HepG2 (cell line): Measurements from ENCODE around the gene FRAS1. TPM values are rescaled to one million over a fixed set of nuclear protein-coding genes. Genes with fewer than 3 reads are reported as not detected.

Experiments
- ATAC-seq: fragments of 200-7000 bp; cut with Tn5 transposase; 3 replicates; pipeline ENCODE4 v1.9.1; 2020; ENCODE audit warnings: mild to moderate bottlenecking, moderate library complexity
- BruUV-seq: library from RNA; stranded (reverse); fragments of 400-500 nt; replicated peaks from 2 replicates; lab custom pipeline; 2021; lab: Mats Ljungman, UMichigan
- CTCF ChIA-PET: fragments of 300-600 bp; formaldehyde crosslinking; extraction: SDS; loops from one replicate; lab custom pipeline; 2021; ENCODE audit warnings: low total read pairs, inconsistent platforms, low intra/inter-chr PET ratio; lab: Yijun Ruan, JAX
- POLR2A ChIA-PET: fragments of 350-600 bp; sonication (Branson Sonifier 250); formaldehyde crosslinking; loops from one replicate; lab custom pipeline; 2020; ENCODE audit warnings: antibody characterized with exemption, inconsistent platforms; lab: Yijun Ruan, JAX
- DNase-seq: peaks from one replicate; pipeline ENCODE4 v3.0.0-alpha.2; 2015; ENCODE audit warnings: low spot score
- FAIRE-seq: peaks from 3 replicates; lab custom pipeline; 2011; peaks lifted over from hg19 to GRCh38; lab: Jason Lieb, UNC
- H2AFZ ChIP-seq: one replicate; pipeline ENCODE4 v1.6.1; 2011; ENCODE audit warnings: low read length, inconsistent platforms
- H3K27ac ChIP-seq: fragments of 300-600 bp; 3 replicates; pipeline ENCODE4 v1.8.0; 2011; ENCODE audit warnings: mixed run types, mild to moderate bottlenecking, mixed read lengths, low read length, inconsistent platforms; ENCODE audit not compliant: insufficient read depth; ENCODE audit errors: extremely low read length
- H3K27me3 ChIP-seq, 2 experiments: fragments of 200-600 bp in 1 of 2; 2 replicates in 1 of 2; 3 replicates in 1 of 2; pipeline versions ENCODE4 v1.6.0 to v1.8.0; 2011; ENCODE audit warnings: low read length in 2 of 2, mild to moderate bottlenecking in 2 of 2, moderate library complexity in 2 of 2, inconsistent platforms in 1 of 2; ENCODE audit not compliant: insufficient read depth in 2 of 2, control insufficient read depth in 1 of 2
- H3K36me3 ChIP-seq, 2 experiments: fragments of 200-600 bp in 1 of 2; replicated peaks in 1 of 2; 2 replicates in 1 of 2; 3 replicates in 1 of 2; pipeline versions ENCODE4 v1.5.1 to v1.8.0; 2011; ENCODE audit warnings: low read length in 2 of 2, inconsistent platforms in 1 of 2; ENCODE audit not compliant: insufficient read depth in 2 of 2, control insufficient read depth in 1 of 2
- H3K4me1 ChIP-seq: 2 replicates; pipeline ENCODE4 v1.5.1; 2012; ENCODE audit warnings: low read length, inconsistent platforms; ENCODE audit not compliant: insufficient read depth
- H3K4me2 ChIP-seq: 2 replicates; pipeline ENCODE4 v1.6.0; 2011; ENCODE audit warnings: low read depth, low read length, inconsistent platforms
- H3K4me3 ChIP-seq, 3 experiments: fragments of 200-600 bp in 1 of 3; sonication (generic), shearing (Covaris generic) in 1 of 3; replicated peaks in 1 of 3; 2 replicates each; pipeline ENCODE4 v1.5.1; 2011 to 2016; ENCODE audit warnings: low read length in 3 of 3, inconsistent platforms in 2 of 3, low read depth in 2 of 3, mild to moderate bottlenecking in 2 of 3, control low read depth in 1 of 3, mixed read lengths in 1 of 3; ENCODE audit not compliant: insufficient read depth in 1 of 3
- H3K79me2 ChIP-seq: one replicate; pipeline ENCODE4 v1.6.1; 2011; ENCODE audit warnings: low read length, inconsistent platforms; ENCODE audit not compliant: insufficient read depth
- H3K9ac ChIP-seq: 2 replicates; pipeline ENCODE4 v1.6.0; 2011; ENCODE audit warnings: mild to moderate bottlenecking, low read depth, low read length, inconsistent platforms; ENCODE audit not compliant: insufficient read depth
- H3K9me3 ChIP-seq: 2 replicates; pipeline ENCODE4 v1.5.1; 2012; ENCODE audit warnings: mild to moderate bottlenecking, low read length
- H4K20me1 ChIP-seq: 2 replicates; pipeline ENCODE4 v1.6.0; 2011; ENCODE audit warnings: inconsistent platforms, mild to moderate bottlenecking, low read length, moderate library complexity; ENCODE audit not compliant: insufficient read depth
- CAMTA2 ChIP-seq: sonication (generic); formaldehyde crosslinking; IDR thresholded peaks from 2 replicates; pipeline ENCODE4 v1.4.0; 2020; ENCODE audit warnings: mild to moderate bottlenecking, missing genetic modification reagents, borderline replicate concordance
- MIER3 ChIP-seq: IDR thresholded peaks from 2 replicates; pipeline ENCODE4 v1.6.1; 2016; ENCODE audit warnings: missing compliant biosample characterization, borderline replicate concordance
- RXRB ChIP-seq: IDR thresholded peaks from 2 replicates; pipeline ENCODE4 v1.6.1; 2016; ENCODE audit warnings: borderline replicate concordance, missing genetic modification reagents, missing compliant biosample characterization
- SKI ChIP-seq: fragments of 450-650 bp; IDR thresholded peaks from one replicate; pipeline ENCODE4 v1.6.1; 2018; ENCODE audit warnings: mild to moderate bottlenecking; ENCODE audit not compliant: partially characterized antibody
- ZBTB20 ChIP-seq: sonication (generic); formaldehyde crosslinking; IDR thresholded peaks from 2 replicates; pipeline ENCODE4 v1.8.1; 2023; ENCODE audit warnings: missing genetic modification reagents, low read depth, mild to moderate bottlenecking, borderline replicate concordance
- ZBTB42 ChIP-seq: sonication (generic); formaldehyde crosslinking; IDR thresholded peaks from 2 replicates; pipeline ENCODE4 v1.5.0; 2020; ENCODE audit warnings: mild to moderate bottlenecking, missing genetic modification reagents
- ZEB1 ChIP-seq: IDR thresholded peaks from 2 replicates; pipeline ENCODE4 v1.6.1; 2012; ENCODE audit warnings: mild to moderate bottlenecking, low read depth, inconsistent platforms; ENCODE audit not compliant: insufficient replicate concordance
- ZNF160 ChIP-seq: sonication (generic); formaldehyde crosslinking; IDR thresholded peaks from 2 replicates; pipeline ENCODE4 v1.8.0; 2022; ENCODE audit warnings: mild to moderate bottlenecking, inconsistent platforms, missing genetic modification reagents
- ZNF337 ChIP-seq: sonication (generic); formaldehyde crosslinking; IDR thresholded peaks from 2 replicates; pipeline ENCODE4 v1.5.1; 2020; ENCODE audit warnings: missing genetic modification reagents, low read depth, mild to moderate bottlenecking, borderline replicate concordance
- ZNF451 ChIP-seq: sonication (generic); formaldehyde crosslinking; IDR thresholded peaks from 2 replicates; pipeline ENCODE4 v1.5.0; 2020; ENCODE audit warnings: mild to moderate bottlenecking, missing genetic modification reagents
- ZNF879 ChIP-seq: sonication (generic); formaldehyde crosslinking; IDR thresholded peaks from 2 replicates; pipeline ENCODE4 v1.8.1; 2023; ENCODE audit warnings: missing genetic modification reagents
- ZSCAN25 ChIP-seq: sonication (generic); formaldehyde crosslinking; IDR thresholded peaks from 2 replicates; pipeline ENCODE4 v1.8.0; 2022; ENCODE audit warnings: mild to moderate bottlenecking, missing genetic modification reagents
- WGBS: methylation state at CpG from one replicate; pipeline ENCODE4 v1.1.6; 2017; ENCODE audit warnings: low lambda C conversion rate; 5-methylcytosine and 5-hydroxymethylcytosine counted together
- in situ Hi-C: cut with HindIII; loops from 2 replicates; pipeline ENCODE4 v1.10.0; 2017; ENCODE audit warnings: low pct_unique_long_range_greater_than_20kb; ENCODE audit not compliant: extremely low pct_ligation_motif_present
- intact Hi-C: fragments of 100-400 bp; cut with micrococcal nuclease; formaldehyde crosslinking; loops from one replicate; pipeline ENCODE4 v1.10.0; 2022; ENCODE audit not compliant: unreplicated experiment
- polyA plus RNA-seq, 8 experiments: library from polyadenylated mRNA; depleted of rRNA in 3 of 8; stranded (reverse) in 7 of 8; unstranded in 1 of 8; fragments of >200 nt; fragmentation: Illumina TruSeq in 4 of 8; extraction: Trizol in 4 of 8; gene quantifications; 2 replicates each; pipeline versions ENCODE4 v1.2.1 to v1.2.3, GENCODE V29; 2011 to 2016; ENCODE audit warnings: low read depth in 4 of 8, missing spikeins in 1 of 8, mixed read lengths in 1 of 8; ENCODE audit not compliant: insufficient read depth in 1 of 8
- total RNA-seq, 5 experiments: library from RNA; depleted of rRNA; stranded (reverse); fragments of >200 nt; fragmentation: Illumina TruSeq; extraction: Trizol; gene quantifications; 2 replicates each; pipeline ENCODE4 v1.2.3, GENCODE V29; 2016; ENCODE audit warnings: low read depth in 1 of 5
- TF ChIP-seq, protein P1 (sequence below): sonication (generic); formaldehyde crosslinking; IDR thresholded peaks from 2 replicates; pipeline ENCODE4 v1.8.1; 2022; ENCODE audit warnings: mild to moderate bottlenecking, missing genetic modification reagents
- TF ChIP-seq, protein P2 (sequence below): sonication (generic); formaldehyde crosslinking; IDR thresholded peaks from 2 replicates; pipeline ENCODE4 v1.4.0; 2020; ENCODE audit warnings: missing genetic modification reagents
- TF ChIP-seq, protein P3 (sequence below): fragments of 450-650 bp; IDR thresholded peaks from 2 replicates; pipeline ENCODE4 v1.6.1; 2017

The FRAS1 gene
- total and polyA plus RNA-seq, 2 of the 13 experiments (the other 11 are each of a cell fraction or from before 2014, with no cell fraction given), result 22.5 to 31.6 TPM

DNA sequence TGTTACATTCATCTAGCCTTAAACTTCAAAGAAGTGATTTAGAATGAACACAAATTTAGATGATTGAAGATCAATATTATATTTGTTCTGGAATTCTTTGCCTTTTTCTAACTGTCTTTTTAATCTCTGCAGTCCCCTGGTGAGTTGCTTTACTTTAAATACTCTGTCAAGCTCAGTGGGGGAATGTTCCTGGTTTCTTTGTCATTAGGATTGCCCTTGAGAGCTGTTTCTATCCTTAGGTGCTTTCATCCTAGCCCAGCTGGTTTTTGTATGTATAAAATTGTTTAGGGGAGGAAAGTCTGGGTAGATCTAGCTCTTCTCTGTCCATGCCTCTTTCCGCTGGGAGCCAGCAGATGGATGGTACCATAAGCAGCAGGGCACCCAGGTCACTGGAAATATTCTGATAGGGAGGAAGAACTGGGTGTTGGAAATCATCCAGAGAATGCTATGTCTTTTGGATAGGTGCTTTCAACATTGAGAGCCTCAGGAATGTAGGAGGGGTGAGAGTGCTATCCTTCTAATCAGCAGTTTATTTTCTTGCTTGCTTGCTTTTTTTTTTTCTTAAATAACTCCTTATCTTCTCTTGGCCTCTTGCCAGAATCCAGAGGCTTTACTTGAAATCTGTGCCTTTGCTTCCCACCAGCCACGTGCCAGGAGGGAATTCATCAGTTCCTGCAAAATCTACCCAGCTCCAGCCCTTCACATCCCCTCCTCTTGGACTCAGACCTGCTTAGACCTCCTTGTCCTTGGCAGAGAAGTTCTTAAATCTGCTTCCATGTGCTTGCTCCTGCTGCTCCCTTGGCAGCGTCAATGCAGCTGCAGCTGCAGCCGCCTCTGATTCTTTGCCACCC lies 279.2 kb downstream of the FRAS1 start (continued):
- TF ChIP-seq ZNF879 (CRISPR knock-in tag) (no peak), ZNF337 (CRISPR knock-in tag) (no peak)

DNA sequence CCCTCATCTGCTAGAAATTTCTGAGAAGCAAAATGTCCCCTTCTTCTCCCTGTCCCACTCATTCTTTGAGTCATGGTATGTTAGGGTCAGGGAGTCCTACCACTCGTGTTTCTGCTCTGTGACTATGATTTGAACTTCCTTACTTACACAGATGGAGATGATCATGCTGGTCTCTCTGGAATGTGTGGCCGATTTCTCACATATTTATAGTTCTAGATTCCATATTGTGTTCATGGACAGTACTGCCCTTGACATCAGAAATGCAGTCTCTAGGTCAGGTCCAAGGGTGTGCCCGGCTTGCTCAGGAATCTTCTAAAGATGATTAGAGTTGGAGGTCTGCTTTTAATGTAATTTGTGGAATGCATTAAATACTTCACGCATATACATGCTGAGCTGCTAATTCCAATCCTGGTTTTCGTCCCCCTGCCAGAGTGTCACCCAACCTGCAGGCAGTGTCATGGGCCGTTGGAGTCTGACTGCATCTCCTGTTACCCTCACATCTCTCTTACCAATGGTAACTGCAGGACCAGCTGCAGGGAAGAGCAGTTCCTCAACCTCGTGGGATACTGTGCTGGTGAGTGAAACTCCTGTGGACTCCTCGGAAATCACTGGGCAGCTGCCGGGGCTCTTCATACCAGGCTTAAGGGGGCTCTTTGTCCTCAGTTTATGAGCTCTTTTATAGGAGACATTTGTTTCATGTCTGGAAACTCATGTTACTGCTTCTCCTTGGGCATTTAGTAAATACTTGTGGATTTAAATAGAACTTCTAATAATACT lies 280.3 kb downstream of the FRAS1 start:
- Histone ChIP-seq H3K27me3 (no peaks in the 10 kb centered on the region), H3K36me3 (peaks cover 25 to 60% of the 10 kb centered on the region in 2 experiments; a peak in 4 of 5 replicates), H4K20me1 (no peaks in the 10 kb centered on the region), H2AFZ (no peak overlapping the region)
- intact Hi-C loops, result no loop called here
- TF ChIP-seq CAMTA2, result no peak
- TF ChIP-seq, protein P1, sequence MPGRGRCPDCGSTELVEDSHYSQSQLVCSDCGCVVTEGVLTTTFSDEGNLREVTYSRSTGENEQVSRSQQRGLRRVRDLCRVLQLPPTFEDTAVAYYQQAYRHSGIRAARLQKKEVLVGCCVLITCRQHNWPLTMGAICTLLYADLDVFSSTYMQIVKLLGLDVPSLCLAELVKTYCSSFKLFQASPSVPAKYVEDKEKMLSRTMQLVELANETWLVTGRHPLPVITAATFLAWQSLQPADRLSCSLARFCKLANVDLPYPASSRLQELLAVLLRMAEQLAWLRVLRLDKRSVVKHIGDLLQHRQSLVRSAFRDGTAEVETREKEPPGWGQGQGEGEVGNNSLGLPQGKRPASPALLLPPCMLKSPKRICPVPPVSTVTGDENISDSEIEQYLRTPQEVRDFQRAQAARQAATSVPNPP (CRISPR knock-in tag), result no peak
- TF ChIP-seq ZBTB20 (CRISPR knock-in tag), result no peak
- TF ChIP-seq ZEB1, result no peak
- TF ChIP-seq SKI, result no peak
- TF ChIP-seq, protein P2, sequence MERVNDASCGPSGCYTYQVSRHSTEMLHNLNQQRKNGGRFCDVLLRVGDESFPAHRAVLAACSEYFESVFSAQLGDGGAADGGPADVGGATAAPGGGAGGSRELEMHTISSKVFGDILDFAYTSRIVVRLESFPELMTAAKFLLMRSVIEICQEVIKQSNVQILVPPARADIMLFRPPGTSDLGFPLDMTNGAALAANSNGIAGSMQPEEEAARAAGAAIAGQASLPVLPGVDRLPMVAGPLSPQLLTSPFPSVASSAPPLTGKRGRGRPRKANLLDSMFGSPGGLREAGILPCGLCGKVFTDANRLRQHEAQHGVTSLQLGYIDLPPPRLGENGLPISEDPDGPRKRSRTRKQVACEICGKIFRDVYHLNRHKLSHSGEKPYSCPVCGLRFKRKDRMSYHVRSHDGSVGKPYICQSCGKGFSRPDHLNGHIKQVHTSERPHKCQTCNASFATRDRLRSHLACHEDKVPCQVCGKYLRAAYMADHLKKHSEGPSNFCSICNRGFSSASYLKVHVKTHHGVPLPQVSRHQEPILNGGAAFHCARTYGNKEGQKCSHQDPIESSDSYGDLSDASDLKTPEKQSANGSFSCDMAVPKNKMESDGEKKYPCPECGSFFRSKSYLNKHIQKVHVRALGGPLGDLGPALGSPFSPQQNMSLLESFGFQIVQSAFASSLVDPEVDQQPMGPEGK, result no peak
- no peak for TF ChIP-seq ZNF160
- TF ChIP-seq, protein P3, sequence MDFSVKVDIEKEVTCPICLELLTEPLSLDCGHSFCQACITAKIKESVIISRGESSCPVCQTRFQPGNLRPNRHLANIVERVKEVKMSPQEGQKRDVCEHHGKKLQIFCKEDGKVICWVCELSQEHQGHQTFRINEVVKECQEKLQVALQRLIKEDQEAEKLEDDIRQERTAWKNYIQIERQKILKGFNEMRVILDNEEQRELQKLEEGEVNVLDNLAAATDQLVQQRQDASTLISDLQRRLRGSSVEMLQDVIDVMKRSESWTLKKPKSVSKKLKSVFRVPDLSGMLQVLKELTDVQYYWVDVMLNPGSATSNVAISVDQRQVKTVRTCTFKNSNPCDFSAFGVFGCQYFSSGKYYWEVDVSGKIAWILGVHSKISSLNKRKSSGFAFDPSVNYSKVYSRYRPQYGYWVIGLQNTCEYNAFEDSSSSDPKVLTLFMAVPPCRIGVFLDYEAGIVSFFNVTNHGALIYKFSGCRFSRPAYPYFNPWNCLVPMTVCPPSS, result no peak
- no peak for TF ChIP-seq ZBTB42
- no peak for TF ChIP-seq ZNF451 (CRISPR knock-in tag)
- no peak for TF ChIP-seq RXRB (CRISPR knock-in tag)
- TF ChIP-seq MIER3, result no peak
- TF ChIP-seq ZSCAN25 (CRISPR knock-in tag), result no peak
- TF ChIP-seq, all 625 proteins: peak for 0
- Histone ChIP-seq H3K4me1 (no peaks in the 10 kb centered on the region), H3K27ac (no peak overlapping the region), H3K9ac (no peak overlapping the region), H3K4me3 (no peak overlapping the region), H3K9me3 (no peaks in the 10 kb centered on the region), H3K79me2 (no peaks in the 10 kb centered on the region), H3K4me2 (no peak overlapping the region)
- in situ Hi-C loops, result no loop called here
- ChIA-PET CTCF (no interaction called here), POLR2A (no interaction called here)
- DNase-seq, result no peak
- ATAC-seq, result no peak
- FAIRE-seq, result no peak
- no TSS peak for BruUV-seq
- 97% methylated on average over 8 of the region's 9 CpGs for WGBS
